ENCODE data around the gene BTBD9. TPM values are rescaled to one million over a fixed set of nuclear protein-coding genes. Genes with fewer than 3 reads are reported as not detected.

The BTBD9 gene
- total and polyA plus RNA-seq, 2 experiments from 2014 or later: 8.4 to 10.1 TPM

DNA sequence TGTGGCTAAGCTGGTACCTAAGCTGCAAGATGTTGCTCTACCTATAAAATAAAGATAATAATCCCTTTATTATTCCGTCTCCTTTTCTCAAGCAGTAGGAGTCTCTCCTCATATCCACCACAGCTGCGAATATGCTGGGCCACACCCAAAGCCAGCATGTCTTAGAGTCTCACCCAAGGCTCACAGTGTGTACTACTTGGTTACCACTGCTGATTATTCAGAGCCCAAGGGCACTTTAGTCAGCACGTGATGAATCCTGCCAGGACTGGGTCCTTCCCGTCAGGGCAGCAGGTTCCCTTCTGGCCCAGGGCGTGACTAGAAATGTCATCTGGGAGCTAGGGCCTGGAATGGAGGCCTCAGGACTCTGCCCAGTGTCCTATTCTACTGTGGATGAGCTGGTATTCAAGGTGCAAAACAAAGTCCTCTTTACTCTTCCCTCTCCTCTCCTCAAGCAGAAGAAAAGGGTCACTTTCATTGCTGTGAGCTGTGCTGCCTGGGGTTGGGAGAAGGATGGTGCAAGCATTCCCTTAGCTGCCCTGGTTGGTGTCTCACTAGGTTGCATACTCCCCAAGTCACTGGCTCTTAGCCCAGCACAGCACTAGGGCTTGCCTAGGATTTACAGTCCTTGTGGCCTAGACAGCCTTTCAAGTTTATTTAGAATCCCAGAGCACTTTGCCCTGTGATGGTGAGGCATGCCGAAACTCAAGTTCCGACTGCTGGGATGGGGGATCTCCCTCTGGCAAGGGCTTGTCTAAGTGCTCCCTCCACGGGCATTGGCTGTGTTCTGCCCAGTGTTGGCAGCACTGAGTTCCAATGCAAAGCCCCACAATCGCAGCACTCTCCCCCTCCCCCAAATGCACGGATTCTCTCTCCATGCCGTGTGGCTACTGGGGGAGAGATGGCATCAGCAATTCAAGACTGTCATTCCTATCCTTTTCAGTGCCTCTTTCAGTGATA, 320.2 kb downstream of the BTBD9 start:
- TF ChIP-seq CTCF (IDR thresholded peaks at IDR 0.05; ENCODE audit: low read depth, low read length): no peak
- Histone ChIP-seq H3K27ac (no peak overlapping the region), H3K27me3 (no peaks in the 10 kb centered on the region), H3K4me1 (ENCODE audit: low read depth) (no peaks in the 10 kb centered on the region), H3K9me3 (ENCODE audit: low read depth) (no peaks in the 10 kb centered on the region), H3K4me3 (no peak overlapping the region), H3K36me3 (no peaks in the 10 kb centered on the region)
- DNase-seq (ENCODE audit: low read depth in 1 of 2, low spot score in 1 of 2): no peak

- H3K4me3 ChIP-seq: no peak overlapping the region
- no peaks in the 10 kb centered on the region for H3K4me1 ChIP-seq (ENCODE audit: low read depth)
- no peaks in the 10 kb centered on the region for H3K27me3 ChIP-seq
- DNase-seq (ENCODE audit: low read depth in 1 of 2, low spot score in 1 of 2): no peak
- TF ChIP-seq CTCF (IDR thresholded peaks at IDR 0.05; ENCODE audit: low read depth, low read length): no peak
- no peaks in the 10 kb centered on the region for H3K9me3 ChIP-seq (ENCODE audit: low read depth)
- H3K27ac ChIP-seq: no peak overlapping the region
- no peaks in the 10 kb centered on the region for H3K36me3 ChIP-seq
These were observed 323.4 kb downstream of the BTBD9 start for GRCh38 chr6:38316099-38316868.

DNA sequence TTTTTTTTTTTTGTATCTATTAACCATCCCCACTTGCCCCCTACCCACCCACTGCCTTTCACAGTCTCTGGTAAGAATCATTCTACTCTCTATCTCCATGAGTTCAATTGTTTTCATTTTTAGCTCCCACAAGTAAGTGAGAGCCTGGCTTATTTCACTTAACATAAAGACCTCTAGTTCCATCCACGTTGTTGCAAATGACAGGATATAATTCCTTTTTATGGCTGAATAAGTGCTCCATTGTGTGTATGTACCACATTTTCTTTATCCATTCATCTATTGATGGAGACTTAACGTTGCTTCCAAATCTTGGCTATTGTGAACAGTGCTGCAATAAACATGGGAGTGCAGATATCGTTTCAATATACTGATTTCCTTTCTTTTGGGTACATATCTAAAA, 328.5 kb downstream of the BTBD9 start:
- Histone ChIP-seq H3K36me3 (no peaks in the 10 kb centered on the region), H3K4me1 (ENCODE audit: low read depth) (peaks cover 27% of the 10 kb centered on the region), H3K4me3 (no peak overlapping the region), H3K27ac (no peak overlapping the region), H3K9me3 (ENCODE audit: low read depth) (no peaks in the 10 kb centered on the region), H3K27me3 (no peaks in the 10 kb centered on the region)
- TF ChIP-seq CTCF (IDR thresholded peaks at IDR 0.05; ENCODE audit: low read depth, low read length): no peak
- DNase-seq (ENCODE audit: low read depth in 1 of 2, low spot score in 1 of 2): no peak

DNA sequence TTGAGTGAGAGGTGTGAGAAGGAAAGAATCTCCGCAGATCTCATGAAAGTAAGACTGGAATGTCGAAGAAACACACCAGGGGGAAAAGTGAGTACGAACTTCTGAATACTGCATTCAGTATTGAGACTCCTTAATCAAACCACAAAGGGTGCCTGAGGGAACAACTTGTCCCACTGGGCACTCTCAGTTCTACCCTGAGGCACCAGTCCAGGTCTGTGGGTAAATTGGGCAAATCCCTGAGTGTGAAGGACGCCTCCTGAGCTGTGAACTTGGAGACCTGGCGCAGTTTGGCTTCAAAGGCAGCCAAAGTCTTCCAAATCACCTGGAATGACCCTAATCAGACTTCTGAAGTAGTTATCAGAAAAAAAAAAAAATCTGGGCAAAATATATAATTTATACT, 329.7 kb downstream of the BTBD9 start:
- no peaks in the 10 kb centered on the region for H3K36me3 ChIP-seq

More for the DNA sequence above, 329.7 kb downstream of the BTBD9 start:
- Histone ChIP-seq H3K4me3 (no peak overlapping the region), H3K4me1 (ENCODE audit: low read depth) (peaks cover 30% of the 10 kb centered on the region), H3K9me3 (ENCODE audit: low read depth) (no peaks in the 10 kb centered on the region), H3K27ac (no peak overlapping the region), H3K27me3 (no peaks in the 10 kb centered on the region)
- no peak for DNase-seq (ENCODE audit: low read depth in 1 of 2, low spot score in 1 of 2)
- TF ChIP-seq CTCF (IDR thresholded peaks at IDR 0.05; ENCODE audit: low read depth, low read length): no peak
